HepG2 (cell line): Measurements from ENCODE around the gene ENSA. TPM values are rescaled to one million over a fixed set of nuclear protein-coding genes. Genes with fewer than 3 reads are reported as not detected.

Source experiments
- ATAC-seq: fragments of 200-7000 bp; cut with Tn5 transposase; 3 replicates; pipeline ENCODE4 v1.9.1; 2020; ENCODE audit warnings: mild to moderate bottlenecking, moderate library complexity
- BruUV-seq: library from RNA; stranded (reverse); fragments of 400-500 nt; replicated peaks from 2 replicates; lab custom pipeline; 2021; lab: Mats Ljungman, UMichigan
- CTCF ChIA-PET: fragments of 300-600 bp; formaldehyde crosslinking; extraction: SDS; loops from one replicate; lab custom pipeline; 2021; ENCODE audit warnings: low total read pairs, inconsistent platforms, low intra/inter-chr PET ratio; lab: Yijun Ruan, JAX
- POLR2A ChIA-PET: fragments of 350-600 bp; sonication (Branson Sonifier 250); formaldehyde crosslinking; loops from one replicate; lab custom pipeline; 2020; ENCODE audit warnings: antibody characterized with exemption, inconsistent platforms; lab: Yijun Ruan, JAX
- DNase-seq: peaks from one replicate; pipeline ENCODE4 v3.0.0-alpha.2; 2015; ENCODE audit warnings: low spot score
- FAIRE-seq: peaks from 3 replicates; lab custom pipeline; 2011; peaks lifted over from hg19 to GRCh38; lab: Jason Lieb, UNC
- H2AFZ ChIP-seq: one replicate; pipeline ENCODE4 v1.6.1; 2011; ENCODE audit warnings: low read length, inconsistent platforms
- H3K27ac ChIP-seq: fragments of 300-600 bp; 3 replicates; pipeline ENCODE4 v1.8.0; 2011; ENCODE audit warnings: mixed run types, mild to moderate bottlenecking, mixed read lengths, low read length, inconsistent platforms; ENCODE audit not compliant: insufficient read depth; ENCODE audit errors: extremely low read length
- H3K27me3 ChIP-seq, 2 experiments: fragments of 200-600 bp in 1 of 2; 2 replicates in 1 of 2; 3 replicates in 1 of 2; pipeline versions ENCODE4 v1.6.0 to v1.8.0; 2011; ENCODE audit warnings: low read length in 2 of 2, mild to moderate bottlenecking in 2 of 2, moderate library complexity in 2 of 2, inconsistent platforms in 1 of 2; ENCODE audit not compliant: insufficient read depth in 2 of 2, control insufficient read depth in 1 of 2
- H3K36me3 ChIP-seq, 2 experiments: fragments of 200-600 bp in 1 of 2; replicated peaks in 1 of 2; 2 replicates in 1 of 2; 3 replicates in 1 of 2; pipeline versions ENCODE4 v1.5.1 to v1.8.0; 2011; ENCODE audit warnings: low read length in 2 of 2, inconsistent platforms in 1 of 2; ENCODE audit not compliant: insufficient read depth in 2 of 2, control insufficient read depth in 1 of 2
- H3K4me1 ChIP-seq: 2 replicates; pipeline ENCODE4 v1.5.1; 2012; ENCODE audit warnings: low read length, inconsistent platforms; ENCODE audit not compliant: insufficient read depth
- H3K4me2 ChIP-seq: 2 replicates; pipeline ENCODE4 v1.6.0; 2011; ENCODE audit warnings: low read depth, low read length, inconsistent platforms
- H3K4me3 ChIP-seq, 3 experiments: fragments of 200-600 bp in 1 of 3; sonication (generic), shearing (Covaris generic) in 1 of 3; replicated peaks in 1 of 3; 2 replicates each; pipeline ENCODE4 v1.5.1; 2011 to 2016; ENCODE audit warnings: low read length in 3 of 3, inconsistent platforms in 2 of 3, low read depth in 2 of 3, mild to moderate bottlenecking in 2 of 3, control low read depth in 1 of 3, mixed read lengths in 1 of 3; ENCODE audit not compliant: insufficient read depth in 1 of 3
- H3K79me2 ChIP-seq: one replicate; pipeline ENCODE4 v1.6.1; 2011; ENCODE audit warnings: low read length, inconsistent platforms; ENCODE audit not compliant: insufficient read depth
- H3K9ac ChIP-seq: 2 replicates; pipeline ENCODE4 v1.6.0; 2011; ENCODE audit warnings: mild to moderate bottlenecking, low read depth, low read length, inconsistent platforms; ENCODE audit not compliant: insufficient read depth
- H3K9me3 ChIP-seq: 2 replicates; pipeline ENCODE4 v1.5.1; 2012; ENCODE audit warnings: mild to moderate bottlenecking, low read length
- H4K20me1 ChIP-seq: 2 replicates; pipeline ENCODE4 v1.6.0; 2011; ENCODE audit warnings: inconsistent platforms, mild to moderate bottlenecking, low read length, moderate library complexity; ENCODE audit not compliant: insufficient read depth
- EP300 ChIP-seq, 3 experiments: sonication (generic) in 1 of 3; formaldehyde crosslinking in 1 of 3; IDR thresholded peaks; 2 replicates each; pipeline versions ENCODE4 v1.5.1 to v1.6.1; 2011 to 2020; ENCODE audit warnings: low read depth in 2 of 3, low read length in 2 of 3, borderline replicate concordance in 1 of 3, improper control_type of control experiment in 1 of 3, mild to moderate bottlenecking in 1 of 3, missing genetic modification reagents in 1 of 3, moderate library complexity in 1 of 3
- FOXP4 ChIP-seq: sonication (generic); formaldehyde crosslinking; IDR thresholded peaks from 2 replicates; pipeline ENCODE4 v1.4.0; 2020; ENCODE audit warnings: missing genetic modification reagents
- GATA4 ChIP-seq: sonication (generic); IDR thresholded peaks from 2 replicates; pipeline ENCODE4 v1.6.1; 2016; ENCODE audit warnings: antibody characterized with exemption, low read depth, borderline replicate concordance
- IKZF5 ChIP-seq: IDR thresholded peaks from 2 replicates; pipeline ENCODE4 v1.6.1; 2018; ENCODE audit warnings: missing genetic modification reagents, mild to moderate bottlenecking, missing compliant biosample characterization
- SSRP1 ChIP-seq: IDR thresholded peaks from 2 replicates; pipeline ENCODE4 v1.6.1; 2016; ENCODE audit warnings: control low read depth
- SUZ12 ChIP-seq: fragments of 150-350 bp; IDR thresholded peaks from 2 replicates; pipeline ENCODE4 v1.6.1; 2014; ENCODE audit warnings: low read depth, low read length
- TSC22D2 ChIP-seq: sonication (generic); formaldehyde crosslinking; IDR thresholded peaks from 2 replicates; pipeline ENCODE4 v1.5.1; 2020; ENCODE audit warnings: missing genetic modification reagents, mild to moderate bottlenecking, borderline replicate concordance
- ZFX ChIP-seq: sonication (generic); formaldehyde crosslinking; IDR thresholded peaks from 2 replicates; pipeline ENCODE4 v1.4.0; 2020; ENCODE audit warnings: mild to moderate bottlenecking, low read depth, missing genetic modification reagents, moderate library complexity
- ZNF256 ChIP-seq: sonication (generic); formaldehyde crosslinking; conservative IDR thresholded peaks from 2 replicates; pipeline ENCODE4 v1.4.0; 2020; ENCODE audit warnings: missing genetic modification reagents
- WGBS: methylation state at CpG from one replicate; pipeline ENCODE4 v1.1.6; 2017; ENCODE audit warnings: low lambda C conversion rate; 5-methylcytosine and 5-hydroxymethylcytosine counted together
- in situ Hi-C: cut with HindIII; loops from 2 replicates; pipeline ENCODE4 v1.10.0; 2017; ENCODE audit warnings: low pct_unique_long_range_greater_than_20kb; ENCODE audit not compliant: extremely low pct_ligation_motif_present
- intact Hi-C: fragments of 100-400 bp; cut with micrococcal nuclease; formaldehyde crosslinking; loops from one replicate; pipeline ENCODE4 v1.10.0; 2022; ENCODE audit not compliant: unreplicated experiment
- polyA plus RNA-seq, 8 experiments: library from polyadenylated mRNA; depleted of rRNA in 3 of 8; stranded (reverse) in 7 of 8; unstranded in 1 of 8; fragments of >200 nt; fragmentation: Illumina TruSeq in 4 of 8; extraction: Trizol in 4 of 8; gene quantifications; 2 replicates each; pipeline versions ENCODE4 v1.2.1 to v1.2.3, GENCODE V29; 2011 to 2016; ENCODE audit warnings: low read depth in 4 of 8, missing spikeins in 1 of 8, mixed read lengths in 1 of 8; ENCODE audit not compliant: insufficient read depth in 1 of 8
- total RNA-seq, 5 experiments: library from RNA; depleted of rRNA; stranded (reverse); fragments of >200 nt; fragmentation: Illumina TruSeq; extraction: Trizol; gene quantifications; 2 replicates each; pipeline ENCODE4 v1.2.3, GENCODE V29; 2016; ENCODE audit warnings: low read depth in 1 of 5

ENSA gene
- total and polyA plus RNA-seq, 2 of the 13 experiments (the other 11 are each of a cell fraction or from before 2014, with no cell fraction given): 54.5 to 111 TPM

GRCh38 chr1:150596095-150596892 lies 33.1 kb downstream of the ENSA start:
- ATAC-seq: no peak
- Histone ChIP-seq H3K27me3 (no peaks in the 10 kb centered on the region), H3K79me2 (no peaks in the 10 kb centered on the region), H4K20me1 (no peaks in the 10 kb centered on the region), H3K4me2 (no peak overlapping the region), H3K9me3 (no peaks in the 10 kb centered on the region), H3K27ac (no peak overlapping the region), H2AFZ (no peak overlapping the region), H3K9ac (no peak overlapping the region), H3K36me3 (peaks cover 0 to 1% of the 10 kb centered on the region in 2 experiments; a peak in 2 of 5 replicates), H3K4me1 (peaks cover 46% of the 10 kb centered on the region), H3K4me3 (no peak overlapping the region)
- DNase-seq: no peak
- intact Hi-C loops (no loop called here), in situ Hi-C loops (no loop called here)
- ChIA-PET POLR2A (interaction anchor here (1.1 to 4.3 kb wide), 6 partner anchors 16 to 33 kb away, joined by 3 to 27 read pairs (median 5); partner anchors contain the start of gene MCL1), CTCF (no interaction called here)
- WGBS: 93% methylated on average over 7 of the region's 7 CpGs
- TF ChIP-seq ZFX (no peak), IKZF5 (CRISPR knock-in tag) (no peak), SSRP1 (no peak), FOXP4 (CRISPR knock-in tag) (no peak), TSC22D2 (no peak), SUZ12 (no peak), EP300 (IDR thresholded peaks at IDR 0.05; ENCODE audit: low read depth in 2 of 2, low read length in 2 of 2) (no peak), EP300 (CRISPR knock-in tag; IDR thresholded peaks at IDR 0.05; ENCODE audit: borderline replicate concordance) (no peak), GATA4 (no peak), ZNF256 (no peak)
- no TSS peak for BruUV-seq
- no peak for FAIRE-seq
